H1 (cell line): Measurements from ENCODE around the gene BGN. TPM values are rescaled to one million over a fixed set of nuclear protein-coding genes. Genes with fewer than 3 reads are reported as not detected.

Source experiments
- CTCF ChIA-PET: fragments of 300-600 bp; sonication (Branson Sonifier 250); formaldehyde crosslinking; loops from one replicate; lab custom pipeline; 2021; ENCODE audit not compliant: partially characterized antibody; lab: Charles Lee
- POLR2A ChIA-PET: fragments of 300-600 bp; sonication (Branson Sonifier 250); formaldehyde crosslinking; loops from one replicate; lab custom pipeline; 2021; ENCODE audit warnings: inconsistent platforms; ENCODE audit not compliant: partially characterized antibody; lab: Charles Lee
- DNase-seq, 2 experiments: peaks; one replicate each; pipeline versions ENCODE4 v3.0.0 to v3.0.0-alpha.2; 2010 to 2022; ENCODE audit warnings: low spot score in 2 of 2, low read depth in 1 of 2, mixed read lengths in 1 of 2
- FAIRE-seq: peaks from 2 replicates; lab custom pipeline; 2011; peaks lifted over from hg19 to GRCh38; lab: Jason Lieb, UNC
- H2AFZ ChIP-seq: 2 replicates; pipeline ENCODE4 v1.8.1; 2012; ENCODE audit warnings: low read length, inconsistent platforms
- H2AK5ac ChIP-seq: 2 replicates; pipeline ENCODE4 v1.6.1; 2013; ENCODE audit warnings: low read depth, low read length
- H2BK120ac ChIP-seq: replicated peaks from 2 replicates; pipeline ENCODE3; 2013; ENCODE audit warnings: low read depth, low read length, inconsistent platforms
- H2BK12ac ChIP-seq: 2 replicates; pipeline ENCODE4 v1.6.1; 2013; ENCODE audit warnings: low read depth, low read length
- H2BK15ac ChIP-seq: 2 replicates; pipeline ENCODE4 v1.6.1; 2013; ENCODE audit warnings: low read length
- H2BK20ac ChIP-seq: 2 replicates; pipeline ENCODE4 v1.6.1; 2013; ENCODE audit warnings: low read length
- H2BK5ac ChIP-seq: 2 replicates; pipeline ENCODE4 v1.6.1; 2013; ENCODE audit warnings: low read depth, low read length
- H3K14ac ChIP-seq: 2 replicates; pipeline ENCODE4 v1.6.1; 2013; ENCODE audit warnings: inconsistent platforms; ENCODE audit not compliant: insufficient read length
- H3K18ac ChIP-seq: 2 replicates; pipeline ENCODE4 v1.6.1; 2013; ENCODE audit warnings: low read length; ENCODE audit errors: extremely low read depth
- H3K23ac ChIP-seq: 2 replicates; pipeline ENCODE4 v1.6.1; 2013; ENCODE audit warnings: inconsistent platforms; ENCODE audit not compliant: insufficient read length
- H3K23me2 ChIP-seq: 2 replicates; pipeline ENCODE4 v1.6.1; 2013; ENCODE audit warnings: low read depth, low read length
- H3K27ac ChIP-seq: 2 replicates; pipeline ENCODE4 v1.6.1; 2011; ENCODE audit warnings: low read depth, low read length, inconsistent platforms
- H3K27me3 ChIP-seq, 4 experiments: replicated peaks in 1 of 4; 1 replicate in 1 of 4; 2 replicates in 3 of 4; pipeline versions ENCODE4 v1.6.1 to v1.8.1; 2011 to 2013; ENCODE audit warnings: low read length in 3 of 4, mild to moderate bottlenecking in 3 of 4, inconsistent platforms in 2 of 4, mixed read lengths in 2 of 4, moderate library complexity in 1 of 4; ENCODE audit not compliant: control insufficient read depth in 3 of 4, insufficient read depth in 3 of 4; ENCODE audit errors: extremely low read depth in 1 of 4
- H3K36me3 ChIP-seq, 4 experiments: 2 replicates each; pipeline versions ENCODE4 v1.6.1 to v1.8.1; 2011 to 2013; ENCODE audit warnings: mild to moderate bottlenecking in 4 of 4, low read length in 3 of 4, moderate library complexity in 2 of 4, control low read depth in 1 of 4, inconsistent platforms in 1 of 4; ENCODE audit not compliant: insufficient read depth in 4 of 4, control insufficient read depth in 2 of 4
- H3K4ac ChIP-seq: replicated peaks from 2 replicates; pipeline ENCODE3; 2013; ENCODE audit warnings: low read length, low read depth, mixed read lengths, inconsistent platforms; ENCODE audit not compliant: insufficient read length
- H3K4me1 ChIP-seq, 4 experiments: replicated peaks in 1 of 4; 1 replicate in 1 of 4; 2 replicates in 3 of 4; pipeline versions ENCODE4 v1.6.1 to v1.8.1; 2011 to 2013; ENCODE audit warnings: low read length in 3 of 4, inconsistent platforms in 2 of 4, mixed read lengths in 1 of 4; ENCODE audit not compliant: insufficient read depth in 4 of 4, control insufficient read depth in 3 of 4
- H3K4me2 ChIP-seq, 2 experiments: 2 replicates each; pipeline versions ENCODE4 v1.6.1 to v1.8.1; 2011 to 2013; ENCODE audit warnings: low read depth in 2 of 2, low read length in 2 of 2, control low read depth in 1 of 2, inconsistent platforms in 1 of 2, mild to moderate bottlenecking in 1 of 2; ENCODE audit not compliant: insufficient read depth in 1 of 2
- H3K4me3 ChIP-seq, 4 experiments: fragments of 200-600, 300-600 bp in 1 of 4; sonication (generic), shearing (Covaris generic), sonication (Bioruptor Twin) in 1 of 4; 2 replicates each; pipeline versions ENCODE4 v1.5.1 to v1.8.1; 2011 to 2016; ENCODE audit warnings: low read length in 4 of 4, low read depth in 3 of 4, control low read depth in 2 of 4, inconsistent platforms in 2 of 4, mild to moderate bottlenecking in 2 of 4, mixed read lengths in 1 of 4, moderate library complexity in 1 of 4; ENCODE audit not compliant: insufficient read depth in 2 of 4; ENCODE audit errors: extremely low read depth in 1 of 4
- H3K56ac ChIP-seq: replicated peaks from 2 replicates; pipeline ENCODE3; 2013; ENCODE audit warnings: low read depth, mild to moderate bottlenecking, mixed read lengths, low read length, inconsistent platforms; ENCODE audit not compliant: insufficient read length
- H3K79me1 ChIP-seq: 2 replicates; pipeline ENCODE4 v1.6.1; 2013; ENCODE audit warnings: low read depth, low read length, control low read depth
- H3K79me2 ChIP-seq, 2 experiments: 2 replicates each; pipeline versions ENCODE4 v1.6.1 to v1.8.1; 2012 to 2013; ENCODE audit warnings: low read length in 2 of 2, mild to moderate bottlenecking in 2 of 2, inconsistent platforms in 1 of 2; ENCODE audit not compliant: insufficient read depth in 2 of 2, control insufficient read depth in 1 of 2
- H3K9ac ChIP-seq, 4 experiments: replicated peaks in 1 of 4; 1 replicate in 1 of 4; 2 replicates in 3 of 4; pipeline versions ENCODE4 v1.6.1 to v1.8.1; 2011 to 2013; ENCODE audit warnings: low read depth in 3 of 4, low read length in 3 of 4, control low read depth in 2 of 4, mild to moderate bottlenecking in 2 of 4, moderate library complexity in 2 of 4, inconsistent platforms in 1 of 4; ENCODE audit errors: extremely low read depth in 1 of 4
- H3K9me3 ChIP-seq, 2 experiments: 2 replicates each; pipeline versions ENCODE4 v1.6.1 to v1.8.1; 2012 to 2013; ENCODE audit warnings: mild to moderate bottlenecking in 2 of 2, moderate library complexity in 2 of 2, control low read depth in 1 of 2, inconsistent platforms in 1 of 2, low read depth in 1 of 2, low read length in 1 of 2, mixed read lengths in 1 of 2; ENCODE audit not compliant: insufficient read depth in 2 of 2
- H4K20me1 ChIP-seq, 2 experiments: replicated peaks in 1 of 2; 2 replicates each; pipeline versions ENCODE3 to v1.8.1; 2011 to 2013; ENCODE audit warnings: inconsistent platforms in 2 of 2, low read length in 2 of 2, mild to moderate bottlenecking in 1 of 2; ENCODE audit not compliant: insufficient read depth in 2 of 2, control insufficient read depth in 1 of 2
- H4K5ac ChIP-seq: 2 replicates; pipeline ENCODE4 v1.6.1; 2013; ENCODE audit warnings: low read length, low read depth, mixed read lengths, inconsistent platforms; ENCODE audit not compliant: insufficient read length
- H4K8ac ChIP-seq: 2 replicates; pipeline ENCODE4 v1.8.0; 2013; ENCODE audit warnings: mild to moderate bottlenecking, moderate library complexity, low read length, inconsistent platforms; ENCODE audit not compliant: insufficient read depth; ENCODE audit errors: extremely low read depth
- H4K91ac ChIP-seq: replicated peaks from 2 replicates; pipeline ENCODE3; 2013; ENCODE audit warnings: low read length, mixed read lengths, inconsistent platforms; ENCODE audit not compliant: insufficient read length
- ASH2L ChIP-seq: fragments of 200-600, 300-600 bp; sonication (generic); IDR thresholded peaks from one replicate; pipeline ENCODE4 v1.7.1; 2017; ENCODE audit warnings: low read length
- BACH1 ChIP-seq: IDR thresholded peaks from 2 replicates; pipeline ENCODE4 v1.6.1; 2012; ENCODE audit warnings: low read length, improper control_type of control experiment
- EP300 ChIP-seq, 2 experiments: IDR thresholded peaks; 1 replicate in 1 of 2; 2 replicates in 1 of 2; pipeline ENCODE4 v1.6.1; 2011 to 2012; ENCODE audit warnings: low read depth in 2 of 2, low read length in 2 of 2, mild to moderate bottlenecking in 2 of 2, borderline replicate concordance in 1 of 2, inconsistent platforms in 1 of 2, moderate library complexity in 1 of 2
- HDAC6 ChIP-seq: IDR thresholded peaks from one replicate; pipeline ENCODE4 v1.7.1; 2012; ENCODE audit warnings: low read depth, mild to moderate bottlenecking, inconsistent platforms, low read length, moderate library complexity
- PHF8 ChIP-seq: fragments of 200-600 bp; sonication (generic); conservative IDR thresholded peaks from 2 replicates; pipeline ENCODE4 v1.7.1; 2012; ENCODE audit warnings: low read depth, mild to moderate bottlenecking, inconsistent platforms, low read length, moderate library complexity
- POLR2A ChIP-seq, 2 experiments: IDR thresholded peaks; 1 replicate in 1 of 2; 2 replicates in 1 of 2; pipeline ENCODE4 v1.6.1; 2011; ENCODE audit warnings: low read depth in 2 of 2, low read length in 2 of 2, mild to moderate bottlenecking in 2 of 2; ENCODE audit errors: control extremely low read depth in 1 of 2
- POU5F1 ChIP-seq: IDR thresholded peaks from 2 replicates; pipeline ENCODE4 v1.6.1; 2011; ENCODE audit warnings: low read depth, mild to moderate bottlenecking, low read length, moderate library complexity
- SIRT6 ChIP-seq: IDR thresholded peaks from one replicate; pipeline ENCODE4 v1.7.1; 2012; ENCODE audit warnings: low read length, inconsistent platforms
- SIX5 ChIP-seq: IDR thresholded peaks from 2 replicates; pipeline ENCODE4 v1.6.1; 2011; ENCODE audit warnings: mild to moderate bottlenecking, low read depth, low read length
- SRF ChIP-seq: IDR thresholded peaks from 2 replicates; pipeline ENCODE4 v1.6.1; 2011; ENCODE audit warnings: mild to moderate bottlenecking, low read depth, low read length, moderate library complexity
- SUZ12 ChIP-seq: fragments of 200-600 bp; sonication (generic); IDR thresholded peaks from 2 replicates; pipeline ENCODE4 v1.6.1; 2012; ENCODE audit warnings: mild to moderate bottlenecking, inconsistent platforms, low read length, moderate library complexity, mixed read lengths
- WGBS, 2 experiments: shearing (Covaris generic) in 1 of 2; methylation state at CpG; one replicate each; pipeline versions ENCODE4 v1.1.6 to v1.1.7; 2013 to 2015; ENCODE audit warnings: low lambda C conversion rate in 2 of 2, mixed read lengths in 2 of 2, inconsistent platforms in 1 of 2, low coverage in 1 of 2, missing lambda C conversion rate in 1 of 2; ENCODE audit not compliant: insufficient replicate concordance in 2 of 2, insufficient coverage in 1 of 2, insufficient read length in 1 of 2; ENCODE audit errors: extremely low coverage in 1 of 2, missing lambda C conversion rate in 1 of 2; 5-methylcytosine and 5-hydroxymethylcytosine counted together
- polyA plus RNA-seq, 7 experiments: library from polyadenylated mRNA; depleted of rRNA in 3 of 7; stranded (reverse) in 5 of 7; unstranded in 2 of 7; fragments of >200 nt in 5 of 7; fragments of 200-250 nt in 2 of 7; gene quantifications; 1 replicate in 5 of 7; 2 replicates in 1 of 7; 4 replicates in 1 of 7; pipeline versions ENCODE4 v1.2.1 to v1.2.3, GENCODE V29; 2011 to 2013; ENCODE audit warnings: missing spikeins in 2 of 7, mixed read lengths in 2 of 7
- total RNA-seq: library from RNA; stranded (reverse); fragmentation: NEBNext Ultra II Directional; extraction: Animal tissue kit (Norgen Biotek cat#: 25700); gene quantifications from 2 replicates; pipeline ENCODE4 v1.2.1, GENCODE V29; 2021
- TF ChIP-seq, protein P1 (sequence below): IDR thresholded peaks from 2 replicates; pipeline ENCODE4 v1.6.1; 2012; ENCODE audit warnings: inconsistent platforms

Gene BGN
- total and polyA plus RNA-seq, 2 of the 8 experiments (the other 6 are each of a cell fraction or from before 2014, with no cell fraction given): 1.8 to 2.4 TPM

DNA sequence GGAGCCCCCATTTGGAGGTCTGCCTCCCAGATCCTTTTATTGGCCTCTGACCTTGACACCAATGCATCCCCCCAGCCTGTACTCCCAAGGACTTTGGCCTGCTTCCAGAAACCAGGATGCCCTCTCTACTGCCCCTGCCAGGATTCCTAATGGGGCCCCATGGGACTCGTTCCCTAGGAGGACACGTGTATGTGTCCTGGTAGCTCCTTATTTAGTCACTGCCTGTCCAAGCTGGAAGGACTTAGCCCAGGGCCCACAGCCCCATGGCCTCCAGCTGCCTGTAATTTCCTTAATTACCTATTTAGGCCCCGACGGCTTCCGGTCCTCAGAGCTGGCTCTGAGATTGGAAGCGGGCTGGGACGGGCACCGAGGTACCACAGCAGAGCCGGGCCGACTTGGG lies 32.0 kb downstream of the BGN start:
- no peak overlapping the region for H3K23ac ChIP-seq
- FAIRE-seq (no peak), DNase-seq (no peak)
- no peak overlapping the region for H3K56ac ChIP-seq
- no peak overlapping the region for H3K4me2 ChIP-seq
- H3K4ac ChIP-seq: no peak overlapping the region
- no peak overlapping the region for H2BK20ac ChIP-seq
- no peak overlapping the region for H3K27ac ChIP-seq
- ChIA-PET CTCF (interaction anchor here (1.6 kb wide), 1 partner anchor 48 kb away, joined by 4 read pairs; no protein-coding TSS in a partner anchor), POLR2A (interaction anchor here (2.0 kb wide), 1 partner anchor 10 kb away, joined by 5 read pairs; the partner anchor contains the start of gene ATP2B3)
- H3K79me2 ChIP-seq: no peaks in the 10 kb centered on the region
- H3K27me3 ChIP-seq: no peaks in the 10 kb centered on the region; a peak in 1 of 7 replicates
- H2AFZ ChIP-seq: no peak overlapping the region
- H3K9me3 ChIP-seq: no peaks in the 10 kb centered on the region
- no peak overlapping the region for H4K91ac ChIP-seq
- H3K9ac ChIP-seq: no peak overlapping the region
- 100% methylated on average over 2 of the region's 10 CpGs; no CpG with 5 or more reads in 1 of the 2 experiments for WGBS, 2 experiments
- H3K4me3 ChIP-seq: no peak overlapping the region
- no peak overlapping the region for H3K18ac ChIP-seq
- H2BK15ac ChIP-seq: no peak overlapping the region
- H3K14ac ChIP-seq: no peak overlapping the region
- no peak overlapping the region for H4K5ac ChIP-seq
- H2BK12ac ChIP-seq: no peak overlapping the region
- H2AK5ac ChIP-seq: no peak overlapping the region
- no peaks in the 10 kb centered on the region for H3K23me2 ChIP-seq
- H4K20me1 ChIP-seq: no peaks in the 10 kb centered on the region
- H2BK120ac ChIP-seq: no peak overlapping the region
- no peak overlapping the region for H4K8ac ChIP-seq
- no peaks in the 10 kb centered on the region for H3K36me3 ChIP-seq
- TF ChIP-seq POU5F1 (no peak), SIX5 (no peak), PHF8 (no peak), ASH2L (no peak), SRF (no peak), POLR2A (IDR thresholded peaks at IDR 0.05; ENCODE audit: control extremely low read depth in 1 of 2, low read depth in 2 of 2, low read length in 2 of 2) (no peak), HDAC6 (no peak), BACH1 (no peak), SUZ12 (no peak), SIRT6 (no peak), EP300 (IDR thresholded peaks at IDR 0.05; ENCODE audit: borderline replicate concordance in 1 of 2, low read depth in 2 of 2, low read length in 2 of 2) (no peak)
- TF ChIP-seq, protein P1, sequence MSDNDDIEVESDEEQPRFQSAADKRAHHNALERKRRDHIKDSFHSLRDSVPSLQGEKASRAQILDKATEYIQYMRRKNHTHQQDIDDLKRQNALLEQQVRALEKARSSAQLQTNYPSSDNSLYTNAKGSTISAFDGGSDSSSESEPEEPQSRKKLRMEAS: no peak
- TF ChIP-seq, all 59 proteins: peak for 0
- Histone ChIP-seq H3K4me1 (peaks cover 0 to 6% (median 1%) of the 10 kb centered on the region in 4 experiments; a peak in 2 of 7 replicates), H2BK5ac (no peak overlapping the region), H3K79me1 (no peaks in the 10 kb centered on the region)
